Subcutaneous adipose tissue (tissue), 4 donors: ENCODE data around the gene ENTPD8. TPM values are rescaled to one million over a fixed set of nuclear protein-coding genes. Genes with fewer than 3 reads are reported as not detected.

ENCODE experiments used
- CTCF ChIP-seq: fragments of 450-650 bp; IDR thresholded peaks from one replicate; pipeline ENCODE4 v1.5.1; 2016; ENCODE audit warnings: low read depth, mild to moderate bottlenecking, control low read depth, antibody characterized with exemption, moderate library complexity
- total RNA-seq, 4 donors: library from RNA; depleted of rRNA; stranded (reverse); fragments of >200 nt; gene quantifications; one replicate each; pipeline ENCODE4 v1.1.0, GENCODE V29; 2016

Gene ENTPD8
- not detected for total RNA-seq

- TF ChIP-seq CTCF, result no peak
Observed at GRCh38 chr9:137441289-137441934, at the start of gene ENTPD8. Gene ENTPD8 (minus strand): TSS chr9:137441357. CDS start chr9:137438285, 3,072 bp downstream.

- TF ChIP-seq CTCF, result no peak
Observed at GRCh38 chr9:137490532-137491186, 49.5 kb upstream of the ENTPD8 start.

GRCh38 chr9:137488906-137489305 is 47.7 kb upstream of the ENTPD8 start:
- no peak for TF ChIP-seq CTCF

GRCh38 chr9:137488327-137488653 is 47.1 kb upstream of the ENTPD8 start:
- TF ChIP-seq CTCF, result no peak

- TF ChIP-seq CTCF, result no peak
Observed at GRCh38 chr9:137487454-137488326, 46.5 kb upstream of the ENTPD8 start.

GRCh38 chr9:137486545-137487453 is 45.6 kb upstream of the ENTPD8 start:
- TF ChIP-seq CTCF, result no peak
